ENCODE measurements around the gene STK32B.

DNA sequence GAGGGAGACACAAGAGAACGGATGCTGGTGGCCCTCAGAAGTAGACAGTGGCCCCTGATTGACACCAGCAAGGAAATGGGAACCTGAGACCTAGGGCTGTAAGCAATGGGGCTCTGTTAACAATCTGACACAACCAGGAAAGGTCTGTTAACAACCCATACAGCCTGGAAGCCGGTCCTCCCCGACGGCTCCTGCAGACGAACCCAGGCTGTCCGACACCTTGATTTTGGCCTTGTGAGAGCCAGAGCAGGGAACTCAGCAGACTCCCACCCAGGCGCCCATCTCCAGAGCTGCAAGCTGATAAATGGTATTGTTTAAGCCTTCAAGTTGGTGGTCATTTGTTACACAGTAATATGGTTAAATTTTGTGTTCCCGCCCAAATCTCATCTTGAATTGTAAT is 21.8 kb upstream of the STK32B start:
- TF ChIP-seq CTCF (IDR thresholded peaks at IDR 0.05) = no peak
- no peak for TF ChIP-seq POLR2A (IDR thresholded peaks at IDR 0.05)

Data from stomach (tissue), 4 donors.